Breast epithelium (tissue), 4 donors: ENCODE measurements around the gene MGARP. TPM values are rescaled to one million over a fixed set of nuclear protein-coding genes. Genes with fewer than 3 reads are reported as not detected.
A peak's percentile ranks its signal among the peaks of the same experiment; 100 is the strongest.

Experiments used
- DNase-seq, 2 donors: peaks; one replicate each; pipeline ENCODE4 v3.0.0-alpha.2; 2019; ENCODE audit warnings: low spot score in 2 of 2
- H3K27ac ChIP-seq, 2 donors: fragments of 200-600 bp; sonication (generic) in 1 of 2; one replicate each; pipeline ENCODE4 v1.5.1; 2016 to 2019; ENCODE audit warnings: mild to moderate bottlenecking in 1 of 2
- H3K27me3 ChIP-seq, 2 donors: fragments of 200-600 bp; sonication (generic) in 1 of 2; one replicate each; pipeline versions ENCODE4 v1.5.1 to v1.6.0; 2017 to 2019; ENCODE audit warnings: control low read depth in 1 of 2, mild to moderate bottlenecking in 1 of 2
- H3K36me3 ChIP-seq: fragments of 200-600 bp; one replicate; pipeline ENCODE4 v1.5.1; 2019
- H3K4me1 ChIP-seq, 2 donors: fragments of 200-600 bp; sonication (generic); one replicate each; pipeline ENCODE4 v1.5.1; 2016 to 2019; ENCODE audit warnings: control low read depth in 1 of 2
- H3K4me3 ChIP-seq, 3 donors: fragments of 200-600 bp; sonication (generic); 1 replicate in 2 of 3; 2 replicates in 1 of 3; pipeline ENCODE4 v1.5.1; 2016 to 2019; ENCODE audit warnings: mild to moderate bottlenecking in 3 of 3, moderate library complexity in 2 of 3
- H3K9me3 ChIP-seq, 2 donors: fragments of 200-600 bp; sonication (generic) in 1 of 2; one replicate each; pipeline ENCODE4 v1.5.1; 2016 to 2019; ENCODE audit warnings: control low read depth in 1 of 2
- CTCF ChIP-seq, 3 donors: fragments of 450-650 bp; IDR thresholded peaks; one replicate each; pipeline ENCODE4 v1.5.1; 2016 to 2017; ENCODE audit warnings: antibody characterized with exemption in 3 of 3, mild to moderate bottlenecking in 3 of 3, moderate library complexity in 3 of 3
- POLR2A ChIP-seq: fragments of 450-650 bp; IDR thresholded peaks from one replicate; pipeline ENCODE4 v1.6.1; 2016; ENCODE audit warnings: antibody characterized with exemption, mild to moderate bottlenecking, moderate library complexity
- POLR2AphosphoS5 ChIP-seq, 3 donors: sonication (generic); formaldehyde crosslinking; IDR thresholded peaks; one replicate each; pipeline ENCODE4 v1.6.1; 2017; ENCODE audit warnings: antibody characterized with exemption in 3 of 3
- intact Hi-C: fragments of 100-400 bp; cut with DNase I; formaldehyde crosslinking; loops from one replicate; pipeline ENCODE4 v1.15.1; 2023; ENCODE audit warnings: low total_unique reads
- total RNA-seq, 3 donors: library from RNA; depleted of rRNA; stranded (reverse); fragments of >200 nt; gene quantifications; one replicate each; pipeline ENCODE4 v1.1.0, GENCODE V29; 2016

The MGARP gene
- total RNA-seq, 3 donors from 2014 or later: 1.6 to 3.8 TPM; not detected in 1

GRCh38 chr4:139253713-139254112 is 26.3 kb downstream of the MGARP start:
- H3K9me3 ChIP-seq: no peaks in the 10 kb centered on the region
- intact Hi-C loops: no loop called here
- no peak for DNase-seq
- no peaks in the 10 kb centered on the region for H3K36me3 ChIP-seq
- H3K27me3 ChIP-seq: no peaks in the 10 kb centered on the region
- TF ChIP-seq POLR2AphosphoS5 (IDR thresholded peaks at IDR 0.05) (no peak), CTCF (IDR thresholded peaks at IDR 0.05) (no peak), POLR2A (no peak)
- no peak overlapping the region for H3K4me3 ChIP-seq
- H3K27ac ChIP-seq: no peak overlapping the region
- H3K4me1 ChIP-seq: no peaks in the 10 kb centered on the region

- Histone ChIP-seq H3K4me1 (no peaks in the 10 kb centered on the region), H3K4me3 (no peak overlapping the region), H3K36me3 (no peaks in the 10 kb centered on the region), H3K27me3 (no peaks in the 10 kb centered on the region), H3K9me3 (no peaks in the 10 kb centered on the region), H3K27ac (no peak overlapping the region)
- TF ChIP-seq CTCF (IDR thresholded peaks at IDR 0.05) (no peak), POLR2A (no peak), POLR2AphosphoS5 (IDR thresholded peaks at IDR 0.05) (no peak)
- DNase-seq: no peak
- intact Hi-C loops: no loop called here
These were observed 27.0 kb downstream of the MGARP start for GRCh38 chr4:139253046-139253445.

- Histone ChIP-seq H3K4me1 (no peaks in the 10 kb centered on the region), H3K36me3 (no peaks in the 10 kb centered on the region), H3K9me3 (no peaks in the 10 kb centered on the region), H3K4me3 (no peak overlapping the region), H3K27me3 (no peaks in the 10 kb centered on the region), H3K27ac (no peak overlapping the region)
- no peak for TF ChIP-seq CTCF (IDR thresholded peaks at IDR 0.05)
- no peak for TF ChIP-seq POLR2AphosphoS5 (IDR thresholded peaks at IDR 0.05)
- TF ChIP-seq POLR2A: no peak
- intact Hi-C loops: no loop called here
- DNase-seq: no peak
These were observed 32.3 kb downstream of the MGARP start for GRCh38 chr4:139247700-139248238.

GRCh38 chr4:139247241-139247640 is 32.8 kb downstream of the MGARP start:
- Histone ChIP-seq H3K9me3 (no peaks in the 10 kb centered on the region), H3K27ac (no peak overlapping the region), H3K27me3 (no peaks in the 10 kb centered on the region), H3K36me3 (no peaks in the 10 kb centered on the region), H3K4me3 (no peak overlapping the region), H3K4me1 (no peaks in the 10 kb centered on the region)
- intact Hi-C loops: no loop called here
- TF ChIP-seq CTCF (IDR thresholded peaks at IDR 0.05): no peak
- TF ChIP-seq POLR2A: no peak
- TF ChIP-seq POLR2AphosphoS5 (IDR thresholded peaks at IDR 0.05): no peak
- DNase-seq: no peak

GRCh38 chr4:139246166-139246565 is 33.9 kb downstream of the MGARP start:
- no peak overlapping the region for H3K4me3 ChIP-seq
- no peaks in the 10 kb centered on the region for H3K36me3 ChIP-seq
- no peak for DNase-seq
- no peaks in the 10 kb centered on the region for H3K4me1 ChIP-seq
- intact Hi-C loops: no loop called here
- H3K27me3 ChIP-seq: no peaks in the 10 kb centered on the region
- peak overlapping the region in 1 of 2 donors; percentile 3 for H3K27ac ChIP-seq
- TF ChIP-seq POLR2A (no peak), CTCF (IDR thresholded peaks at IDR 0.05) (no peak), POLR2AphosphoS5 (IDR thresholded peaks at IDR 0.05) (no peak)
- no peaks in the 10 kb centered on the region for H3K9me3 ChIP-seq
